Cardiac muscle cell (in vitro differentiated cells and primary cell): ENCODE measurements around the gene HOXD9. TPM values are rescaled to one million over a fixed set of nuclear protein-coding genes. Genes with fewer than 3 reads are reported as not detected.

Experiments
- DNase-seq, 2 donors: peaks; one replicate each; pipeline versions ENCODE4 v3.0.0 to v3.0.0-alpha.2; 2010 to 2017; ENCODE audit warnings: low read depth in 1 of 2, low spot score in 1 of 2
- H3K27ac ChIP-seq: fragments of 200-600 bp; sonication (generic); 2 replicates; pipeline ENCODE4 v1.5.1; 2016
- H3K27me3 ChIP-seq: fragments of 200-600 bp; sonication (generic); 2 replicates; pipeline ENCODE4 v1.6.0; 2016; ENCODE audit warnings: control low read depth
- H3K36me3 ChIP-seq: fragments of 200-600 bp; sonication (generic); 2 replicates; pipeline ENCODE4 v1.5.1; 2016; ENCODE audit warnings: control low read depth
- H3K4me1 ChIP-seq: fragments of 200-600 bp; sonication (generic); 2 replicates; pipeline ENCODE4 v1.8.1; 2017; ENCODE audit warnings: low read depth, mild to moderate bottlenecking, mixed run types
- H3K4me3 ChIP-seq: fragments of 200-600 bp; sonication (generic); 2 replicates; pipeline ENCODE4 v1.5.1; 2016; ENCODE audit warnings: mild to moderate bottlenecking
- H3K9me3 ChIP-seq: fragments of 200-600 bp; sonication (generic); 2 replicates; pipeline ENCODE4 v1.5.1; 2017; ENCODE audit warnings: low read depth, mild to moderate bottlenecking, control low read depth
- polyA plus RNA-seq: library from polyadenylated mRNA; unstranded; fragments of >200 nt; fragmentation: Nextera tagmentation; extraction: Ambion mirVana; gene quantifications from 2 replicates; pipeline ENCODE4 v1.2.1, GENCODE V29; 2016
- total RNA-seq: library from RNA; depleted of rRNA; stranded (reverse); fragments of >200 nt; gene quantifications from 2 replicates; pipeline ENCODE4 v1.2.3, GENCODE V29; 2016
- TF ChIP-seq, protein P1 (sequence below): IDR thresholded peaks from 2 replicates; pipeline ENCODE4 v1.5.1; 2012; ENCODE audit warnings: low read depth, mild to moderate bottlenecking, low read length

The HOXD9 gene
- total and polyA plus RNA-seq, 2 experiments from 2014 or later: not detected

DNA sequence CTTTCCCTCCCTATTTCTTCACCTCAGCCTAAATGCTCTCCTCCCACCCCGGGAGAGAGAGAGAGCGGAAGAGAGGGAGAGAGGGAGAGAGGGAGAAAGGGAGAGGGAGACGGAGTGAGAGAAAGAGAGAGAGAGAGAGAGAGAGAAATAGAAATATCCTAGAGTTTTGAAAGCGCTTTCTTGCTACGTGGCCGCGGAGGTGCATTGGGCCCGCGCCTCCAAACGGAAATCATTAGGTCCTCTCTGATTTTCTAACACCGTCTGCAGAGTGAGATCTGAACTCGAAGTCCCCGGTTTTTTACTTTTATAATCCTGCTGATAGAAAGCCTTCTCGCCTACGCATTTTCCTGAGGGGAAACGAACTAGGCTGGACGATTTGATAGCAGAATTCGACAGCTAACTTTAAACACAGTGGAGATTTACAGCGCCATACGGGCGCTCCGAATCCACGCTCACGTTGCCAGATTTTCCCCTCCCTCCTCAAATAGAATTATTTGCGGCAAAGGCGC, 37.9 kb upstream of the HOXD9 start:
- TF ChIP-seq, protein P1, sequence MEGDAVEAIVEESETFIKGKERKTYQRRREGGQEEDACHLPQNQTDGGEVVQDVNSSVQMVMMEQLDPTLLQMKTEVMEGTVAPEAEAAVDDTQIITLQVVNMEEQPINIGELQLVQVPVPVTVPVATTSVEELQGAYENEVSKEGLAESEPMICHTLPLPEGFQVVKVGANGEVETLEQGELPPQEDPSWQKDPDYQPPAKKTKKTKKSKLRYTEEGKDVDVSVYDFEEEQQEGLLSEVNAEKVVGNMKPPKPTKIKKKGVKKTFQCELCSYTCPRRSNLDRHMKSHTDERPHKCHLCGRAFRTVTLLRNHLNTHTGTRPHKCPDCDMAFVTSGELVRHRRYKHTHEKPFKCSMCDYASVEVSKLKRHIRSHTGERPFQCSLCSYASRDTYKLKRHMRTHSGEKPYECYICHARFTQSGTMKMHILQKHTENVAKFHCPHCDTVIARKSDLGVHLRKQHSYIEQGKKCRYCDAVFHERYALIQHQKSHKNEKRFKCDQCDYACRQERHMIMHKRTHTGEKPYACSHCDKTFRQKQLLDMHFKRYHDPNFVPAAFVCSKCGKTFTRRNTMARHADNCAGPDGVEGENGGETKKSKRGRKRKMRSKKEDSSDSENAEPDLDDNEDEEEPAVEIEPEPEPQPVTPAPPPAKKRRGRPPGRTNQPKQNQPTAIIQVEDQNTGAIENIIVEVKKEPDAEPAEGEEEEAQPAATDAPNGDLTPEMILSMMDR: no peak
- Histone ChIP-seq H3K4me1 (peaks cover 8% of the 10 kb centered on the region), H3K9me3 (no peaks in the 10 kb centered on the region), H3K4me3 (no peak overlapping the region), H3K36me3 (no peaks in the 10 kb centered on the region), H3K27me3 (peaks cover 100% of the 10 kb centered on the region), H3K27ac (no peak overlapping the region)
- DNase-seq: no peak

DNA sequence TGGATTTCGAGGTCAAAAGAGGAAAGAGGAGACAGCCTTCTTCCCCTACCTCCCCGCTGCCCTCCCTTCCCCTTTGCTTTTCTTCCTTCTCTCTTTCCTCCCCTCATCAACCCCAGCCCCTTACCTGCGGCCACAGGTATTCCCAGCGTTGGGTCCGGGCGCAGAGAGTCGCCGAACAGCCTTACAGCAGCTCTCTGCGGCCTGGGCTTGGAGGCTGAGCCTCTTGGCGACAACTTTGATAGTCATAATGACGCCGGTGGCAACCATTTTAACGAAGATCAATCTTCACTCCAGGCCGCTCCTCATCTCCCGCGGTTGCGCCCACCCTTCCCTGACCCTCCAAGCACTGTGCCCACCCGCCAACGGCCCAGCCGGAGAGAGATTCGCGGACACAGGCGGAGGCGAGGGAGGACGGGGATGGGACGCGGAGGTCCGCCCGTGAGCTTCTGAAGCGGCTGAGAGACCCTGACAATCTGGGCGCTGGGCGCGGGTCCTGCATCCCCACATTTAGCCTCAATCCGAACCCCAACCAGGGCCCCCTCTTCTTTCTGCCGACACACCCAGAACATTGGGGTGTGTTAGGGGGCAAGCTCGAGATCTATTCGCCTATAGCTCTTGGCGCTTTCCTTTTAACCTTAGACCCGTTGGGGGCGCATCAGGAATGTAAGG, 37.3 kb upstream of the HOXD9 start:
- Histone ChIP-seq H3K4me1 (peaks cover 8% of the 10 kb centered on the region), H3K36me3 (no peaks in the 10 kb centered on the region), H3K27me3 (peaks cover 100% of the 10 kb centered on the region), H3K9me3 (no peaks in the 10 kb centered on the region), H3K4me3 (peak overlapping the region; percentile 25), H3K27ac (no peak overlapping the region)
- no peak for DNase-seq
- TF ChIP-seq, protein P1: no peak

DNA sequence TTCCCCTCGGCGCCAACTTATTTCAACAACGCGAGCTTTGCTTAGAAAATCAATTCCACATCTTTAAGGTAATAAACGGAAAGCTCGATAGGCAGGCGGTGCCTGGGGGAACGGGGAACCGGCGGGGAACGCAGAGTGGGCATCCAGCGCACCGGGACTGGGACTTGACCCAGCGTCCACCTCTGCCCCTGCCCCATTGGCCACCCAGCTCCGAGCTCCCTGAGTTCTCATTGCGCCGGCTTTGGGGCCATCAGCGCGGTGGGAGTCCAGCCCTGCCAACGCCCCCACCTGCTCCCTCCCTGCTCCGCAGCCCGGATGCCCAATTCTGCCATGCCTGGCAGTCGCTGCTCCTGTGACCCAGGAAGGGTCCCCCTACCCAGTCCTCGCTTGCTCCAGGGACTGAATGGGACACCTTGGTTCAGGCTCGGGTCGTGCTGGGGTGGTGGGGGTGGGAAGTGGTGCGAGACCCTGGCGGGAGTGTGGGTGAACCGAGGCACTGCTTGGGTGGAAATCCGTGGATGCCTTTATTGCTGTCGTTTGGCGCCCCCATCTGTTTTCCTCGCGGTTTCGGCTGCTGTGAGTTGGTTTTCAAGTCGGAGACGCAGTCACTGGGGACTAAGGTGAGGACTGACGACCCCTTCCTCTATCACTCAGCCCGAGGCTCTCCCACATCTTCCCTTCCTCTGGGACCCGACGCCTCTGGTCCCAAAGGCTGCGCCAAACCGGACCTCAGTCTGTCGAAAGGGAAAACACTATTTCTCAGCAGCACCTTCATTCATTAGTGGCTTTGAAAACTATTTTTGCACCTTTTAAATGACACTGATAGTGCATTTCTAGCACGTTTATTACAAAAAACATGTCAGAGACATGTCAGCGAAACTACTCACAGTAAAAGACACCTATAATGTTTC, 36.4 kb upstream of the HOXD9 start:
- Histone ChIP-seq H3K9me3 (no peaks in the 10 kb centered on the region), H3K27me3 (peaks cover 100% of the 10 kb centered on the region), H3K27ac (no peak overlapping the region), H3K4me3 (peak overlapping the region; percentile 25), H3K4me1 (peaks cover 8% of the 10 kb centered on the region), H3K36me3 (no peaks in the 10 kb centered on the region)
- DNase-seq: peak; percentile 34 to 78
- TF ChIP-seq, protein P1: peak; percentile 47

DNA sequence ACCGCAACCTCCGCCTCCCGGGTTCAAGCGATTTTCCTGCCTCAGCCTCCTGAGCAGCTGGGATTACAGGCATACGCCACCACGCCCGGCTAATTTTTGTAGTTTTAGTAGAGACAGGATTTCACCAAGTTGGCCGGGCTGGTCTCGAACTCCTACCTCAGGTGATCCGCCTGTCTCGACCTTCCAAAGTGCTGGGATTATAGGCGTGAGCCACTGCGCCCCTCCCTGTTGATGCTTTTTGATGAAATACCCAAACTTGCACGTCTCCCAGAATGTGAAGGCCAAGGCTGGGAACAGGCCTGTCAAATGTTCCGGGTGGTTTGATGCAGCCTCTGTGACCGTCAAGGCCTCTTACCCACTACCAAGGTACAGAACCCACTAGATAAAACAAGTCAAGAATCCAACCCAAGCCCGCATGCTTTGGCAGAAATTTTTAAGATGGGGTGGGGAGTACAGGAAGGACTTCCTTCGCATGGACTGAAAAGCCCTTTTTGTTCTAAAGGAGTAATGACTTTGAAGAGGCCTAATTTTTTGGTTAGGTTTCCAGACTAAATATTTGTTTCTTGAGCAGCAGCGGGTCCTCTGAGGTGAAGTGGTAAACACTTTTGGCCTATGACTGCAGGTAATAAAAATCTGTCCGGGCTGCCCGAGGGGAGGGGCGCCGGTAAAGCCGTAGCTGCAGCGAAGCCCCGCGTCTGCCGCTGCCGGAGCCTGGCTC, 35.0 kb upstream of the HOXD9 start:
- peaks cover 8% of the 10 kb centered on the region for H3K4me1 ChIP-seq
- no peaks in the 10 kb centered on the region for H3K36me3 ChIP-seq
- TF ChIP-seq, protein P1: no peak
- H3K27ac ChIP-seq: no peak overlapping the region
- peaks cover 100% of the 10 kb centered on the region for H3K27me3 ChIP-seq
- DNase-seq: no peak
- H3K4me3 ChIP-seq: peak overlapping the region; percentile 32
- H3K9me3 ChIP-seq: no peaks in the 10 kb centered on the region
